Measurements from ENCODE around the gene MATK. TPM values are rescaled to one million over a fixed set of nuclear protein-coding genes. Genes with fewer than 3 reads are reported as not detected.
A peak's percentile ranks its signal among the peaks of the same experiment; 100 is the strongest.
"Not testable (repeated sequence)": the region's sequence is repeated elsewhere in the genome, so short reads cannot be mapped to it uniquely, and the experiment has no call there.

Gene MATK
- total RNA-seq, 1 experiment from 2014 or later = 0.78 TPM

GRCh38 chr19:3816566-3817218, 30.5 kb upstream of the MATK start:
- DNase-seq (ENCODE audit: low spot score) = no peak

GRCh38 chr19:3816148-3816547, 30.0 kb upstream of the MATK start:
- DNase-seq (ENCODE audit: low spot score) = not testable (repeated sequence)

GRCh38 chr19:3814648-3815047, 28.5 kb upstream of the MATK start:
- no peak for DNase-seq (ENCODE audit: low spot score)

- DNase-seq (ENCODE audit: low spot score) = no peak
Measured at GRCh38 chr19:3813473-3814392, 27.6 kb upstream of the MATK start.

GRCh38 chr19:3810708-3811355, 24.7 kb upstream of the MATK start:
- no peak for DNase-seq (ENCODE audit: low spot score)

GRCh38 chr19:3809881-3810707, 23.9 kb upstream of the MATK start:
- DNase-seq (ENCODE audit: low spot score) = no peak

- no peak for DNase-seq (ENCODE audit: low spot score)
Measured at GRCh38 chr19:3808420-3809143, 22.4 kb upstream of the MATK start.

- no peak for DNase-seq (ENCODE audit: low spot score)
Measured at GRCh38 chr19:3807574-3808354, 21.6 kb upstream of the MATK start.

- no peak for DNase-seq (ENCODE audit: low spot score)
Measured at GRCh38 chr19:3807131-3807480, 20.9 kb upstream of the MATK start.

GRCh38 chr19:3805859-3806258, 19.7 kb upstream of the MATK start:
- DNase-seq (ENCODE audit: low spot score) = no peak

GRCh38 chr19:3804429-3804828, 18.2 kb upstream of the MATK start:
- no peak for DNase-seq (ENCODE audit: low spot score)

- DNase-seq (ENCODE audit: low spot score) = no peak
Measured at GRCh38 chr19:3803986-3804385, 17.8 kb upstream of the MATK start.

- DNase-seq (ENCODE audit: low spot score) = no peak
Measured at GRCh38 chr19:3803114-3803888, 17.1 kb upstream of the MATK start.

GRCh38 chr19:3801412-3802096, 15.4 kb upstream of the MATK start:
- DNase-seq (ENCODE audit: low spot score) = no peak

- no peak for DNase-seq (ENCODE audit: low spot score)
Measured at GRCh38 chr19:3800996-3801395, 14.8 kb upstream of the MATK start.

- no peak for DNase-seq (ENCODE audit: low spot score)
Measured at GRCh38 chr19:3798137-3798536, 12.0 kb upstream of the MATK start.

GRCh38 chr19:3796358-3796757, 10.2 kb upstream of the MATK start:
- DNase-seq (ENCODE audit: low spot score) = no peak

GRCh38 chr19:3793799-3794198, 7.6 kb upstream of the MATK start:
- no peak for DNase-seq (ENCODE audit: low spot score)

GRCh38 chr19:3792114-3792513, 5.9 kb upstream of the MATK start:
- peak; percentile 25 for DNase-seq (ENCODE audit: low spot score)
